ENCODE measurements around the gene P2RX1.

Gene P2RX1

DNA sequence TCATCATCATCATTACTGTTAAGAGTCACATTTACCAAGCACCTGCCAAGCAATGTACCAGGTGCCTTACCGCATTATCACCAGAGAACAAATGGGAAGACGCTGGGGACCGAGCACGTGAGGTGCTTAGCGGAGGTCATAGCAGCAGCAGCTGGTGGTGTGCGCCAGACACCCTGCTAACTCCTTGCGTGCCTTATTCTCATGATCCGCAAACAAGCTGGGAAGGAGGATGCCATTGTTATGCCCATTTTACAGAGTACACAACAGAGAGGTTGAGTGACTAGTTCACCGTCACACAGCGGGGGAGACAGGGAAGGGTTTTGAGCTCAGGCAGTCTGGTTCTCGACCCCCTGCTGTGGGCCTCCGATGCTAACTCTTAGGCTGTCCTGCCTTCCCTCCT, 40.7 kb upstream of the P2RX1 start:
- TF ChIP-seq GATA3 (IDR thresholded peaks at IDR 0.05; ENCODE audit: low read depth, low read length) (no peak), GATA2 (IDR thresholded peaks at IDR 0.05; ENCODE audit: low read depth, low read length) (no peak)

DNA sequence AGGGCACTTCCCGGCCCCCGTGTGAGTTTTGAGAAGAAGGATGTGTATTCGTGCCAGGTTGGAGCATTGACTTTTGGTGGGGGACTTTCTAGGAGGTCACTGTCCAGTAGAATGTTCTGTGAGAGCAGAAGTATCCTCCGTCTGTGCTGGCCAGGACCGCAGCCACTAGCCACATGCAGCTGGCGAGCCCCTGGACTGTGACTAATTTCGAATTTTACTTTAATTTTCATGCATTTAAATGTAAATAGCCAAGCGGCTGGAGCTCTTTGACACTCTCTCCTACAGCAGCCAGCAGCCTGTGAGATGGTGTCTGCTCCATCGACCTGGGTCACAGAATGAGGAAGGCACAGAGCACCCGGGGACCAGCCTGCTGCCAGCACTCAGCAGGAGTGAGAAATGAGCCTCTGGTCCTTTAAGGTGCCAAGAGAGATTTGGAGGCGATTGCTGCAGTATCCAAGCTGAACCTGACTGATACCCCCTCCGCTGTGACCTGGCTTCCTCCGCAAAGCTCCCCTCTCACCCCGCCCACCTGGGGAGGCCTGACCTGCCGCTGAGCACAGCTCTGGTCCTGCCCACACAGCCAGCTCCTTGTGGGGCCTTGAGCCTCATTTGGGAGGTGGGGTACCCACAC, 40.2 kb upstream of the P2RX1 start:
- TF ChIP-seq GATA3 (IDR thresholded peaks at IDR 0.05; ENCODE audit: low read depth, low read length) (no peak), GATA2 (IDR thresholded peaks at IDR 0.05; ENCODE audit: low read depth, low read length) (no peak)

DNA sequence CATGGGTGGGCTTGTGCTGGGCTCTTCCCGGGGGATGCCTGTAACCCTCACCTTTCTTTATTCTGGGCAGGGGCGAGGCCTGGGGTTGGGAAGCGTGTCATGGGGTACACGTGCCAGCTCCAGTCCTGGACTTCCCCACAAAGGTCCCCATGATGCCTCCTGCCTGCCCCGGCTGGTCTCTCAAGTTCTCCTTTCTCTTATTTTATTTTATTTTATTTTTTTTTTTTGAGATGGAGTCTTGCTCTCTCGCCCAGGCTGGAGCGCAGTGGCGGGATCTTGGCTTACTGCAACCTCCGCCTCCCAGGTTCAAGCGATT, 39.4 kb upstream of the P2RX1 start:
- TF ChIP-seq GATA2 (IDR thresholded peaks at IDR 0.05; ENCODE audit: low read depth, low read length), result no peak
- TF ChIP-seq GATA3 (IDR thresholded peaks at IDR 0.05; ENCODE audit: low read depth, low read length), result no peak

DNA sequence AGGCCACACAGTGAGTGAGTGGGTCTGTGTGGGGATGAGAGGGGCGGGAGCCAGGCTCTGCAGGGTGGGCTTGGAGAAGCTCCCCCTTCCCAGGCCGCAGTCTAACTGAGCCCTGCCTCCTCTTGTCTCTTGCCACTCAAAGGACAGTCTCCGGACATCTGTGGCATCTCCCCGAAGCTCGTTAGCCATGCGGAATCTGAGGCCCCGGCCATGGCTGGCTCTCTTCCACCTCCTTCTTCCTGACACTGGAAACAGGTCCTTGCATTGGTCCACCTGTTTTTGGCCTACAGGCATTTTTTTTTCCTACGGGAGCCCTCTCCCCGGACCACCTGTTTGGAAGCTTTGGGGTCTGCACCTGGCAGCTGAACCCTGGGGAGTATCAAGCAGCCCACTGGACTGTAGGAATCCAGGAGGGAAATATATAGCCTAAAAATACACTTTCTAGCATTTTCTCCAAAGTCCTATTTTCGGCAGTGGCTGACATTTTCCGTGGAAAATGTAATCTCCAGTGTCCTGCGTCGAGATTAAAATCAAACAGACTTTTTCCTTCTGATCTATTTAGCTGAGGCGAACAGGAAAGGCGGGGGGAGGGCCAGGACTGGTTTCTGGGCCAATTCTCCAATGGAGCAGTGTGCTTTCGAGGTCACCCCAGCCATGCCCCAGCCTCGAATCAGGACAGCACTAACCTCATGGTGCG, 38.9 kb upstream of the P2RX1 start:
- TF ChIP-seq GATA2 (IDR thresholded peaks at IDR 0.05; ENCODE audit: low read depth, low read length) (peak; percentile 64; the same call in 1 of the 2 replicates), GATA3 (IDR thresholded peaks at IDR 0.05; ENCODE audit: low read depth, low read length) (no peak)

DNA sequence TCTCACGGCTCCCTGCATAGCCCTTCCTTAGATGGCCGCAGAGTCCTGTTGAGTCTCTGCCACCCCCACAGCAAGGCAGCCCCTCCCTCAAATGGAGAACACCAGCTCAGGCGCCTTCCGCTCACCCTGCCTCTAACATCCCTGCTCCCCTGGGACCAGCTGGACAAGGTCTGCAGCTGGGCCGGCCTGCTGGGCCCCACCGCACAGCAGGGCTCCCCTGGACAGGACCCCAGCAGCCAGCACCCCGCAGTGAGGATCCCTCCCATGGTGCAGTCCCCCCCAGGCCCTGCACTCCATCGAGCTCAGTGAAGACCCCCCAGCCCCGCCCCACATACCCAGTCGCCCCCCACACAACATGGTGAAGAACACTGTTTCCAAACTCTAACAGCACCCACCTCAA, 37.8 kb upstream of the P2RX1 start:
- TF ChIP-seq GATA3 (IDR thresholded peaks at IDR 0.05; ENCODE audit: low read depth, low read length), result no peak
- TF ChIP-seq GATA2 (IDR thresholded peaks at IDR 0.05; ENCODE audit: low read depth, low read length), result no peak

DNA sequence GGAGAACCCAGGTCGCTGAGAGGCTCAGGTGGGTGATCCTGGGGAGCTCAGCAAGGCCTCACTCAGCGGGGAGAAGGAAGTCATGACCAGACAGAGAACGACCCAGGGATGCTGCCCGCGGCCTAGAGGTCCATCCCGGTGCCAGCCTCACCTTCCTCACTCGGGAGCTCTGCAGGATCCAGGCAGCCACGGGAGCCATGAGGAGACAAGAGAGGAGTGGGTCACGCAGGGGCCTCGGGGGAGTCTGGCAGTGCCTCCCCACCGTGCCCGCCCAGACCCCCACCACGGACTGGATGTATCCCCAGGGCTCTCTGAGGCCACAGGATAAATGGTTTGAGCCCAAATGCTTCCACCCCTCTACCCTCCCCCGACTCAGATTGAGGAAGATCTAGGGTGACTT, 37.3 kb upstream of the P2RX1 start:
- TF ChIP-seq GATA3 (IDR thresholded peaks at IDR 0.05; ENCODE audit: low read depth, low read length), result no peak
- TF ChIP-seq GATA2 (IDR thresholded peaks at IDR 0.05; ENCODE audit: low read depth, low read length), result no peak

DNA sequence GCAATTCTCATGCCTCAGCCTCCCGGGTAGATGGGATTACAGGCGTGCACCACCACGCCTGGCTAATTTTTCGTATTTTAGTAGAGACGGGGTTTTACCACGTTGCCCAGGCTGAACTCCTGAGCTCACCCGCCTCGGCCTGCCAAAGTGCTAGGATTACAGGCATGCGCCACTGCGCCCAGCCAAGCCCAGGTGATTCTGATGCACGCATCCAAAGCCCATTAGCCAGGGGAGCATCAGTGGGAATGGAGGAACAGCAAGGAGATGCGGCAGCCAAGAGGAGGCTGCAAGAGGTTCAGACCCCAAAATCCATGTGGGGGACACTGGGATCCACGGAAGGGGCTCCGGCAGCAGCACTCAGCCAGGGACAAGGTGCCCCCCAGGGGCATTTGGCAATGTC, 35.9 kb upstream of the P2RX1 start:
- TF ChIP-seq GATA3 (IDR thresholded peaks at IDR 0.05; ENCODE audit: low read depth, low read length) (no peak), GATA2 (IDR thresholded peaks at IDR 0.05; ENCODE audit: low read depth, low read length) (no peak)

DNA sequence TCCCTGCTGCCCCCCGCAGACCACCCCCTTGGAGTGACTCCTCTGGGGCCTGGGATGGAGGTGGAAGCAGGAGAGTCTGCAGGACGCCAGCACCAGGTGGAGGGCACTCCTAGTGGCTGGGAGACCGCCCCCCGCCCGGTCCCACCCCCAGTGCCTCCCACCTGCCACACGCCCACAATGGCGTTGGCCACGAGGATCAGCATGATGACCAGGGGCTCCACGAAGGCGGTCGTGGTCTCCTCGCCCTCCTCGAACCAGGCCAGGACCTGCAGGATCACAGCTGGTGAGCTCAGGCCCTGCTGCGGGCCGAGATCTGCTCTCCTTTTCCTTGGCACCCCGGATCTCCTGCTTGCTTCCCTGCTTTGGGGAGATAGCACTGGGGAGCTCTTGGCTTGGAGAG, 35.2 kb upstream of the P2RX1 start:
- TF ChIP-seq GATA2 (IDR thresholded peaks at IDR 0.05; ENCODE audit: low read depth, low read length) (no peak), GATA3 (IDR thresholded peaks at IDR 0.05; ENCODE audit: low read depth, low read length) (no peak)

DNA sequence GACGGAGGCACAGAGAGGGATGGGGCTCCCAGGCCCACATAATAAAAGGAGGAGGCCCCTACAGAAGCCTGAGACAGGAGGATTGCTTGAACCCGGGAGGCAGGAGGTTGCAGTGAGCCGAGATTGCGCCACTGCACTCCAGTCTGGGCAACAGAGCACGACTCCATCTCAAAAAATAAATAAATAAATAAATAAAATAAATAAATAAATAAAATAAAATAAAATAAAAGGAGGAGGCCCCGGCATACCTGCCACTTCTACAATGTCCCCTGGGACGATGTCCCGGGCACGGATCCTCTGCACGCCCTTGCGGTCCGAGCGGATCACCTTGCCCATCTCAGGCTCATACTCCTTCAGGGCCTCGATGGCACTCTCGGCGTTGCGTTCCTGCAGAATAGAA, 34.7 kb upstream of the P2RX1 start:
- TF ChIP-seq GATA2 (IDR thresholded peaks at IDR 0.05; ENCODE audit: low read depth, low read length) (no peak), GATA3 (IDR thresholded peaks at IDR 0.05; ENCODE audit: low read depth, low read length) (no peak)

DNA sequence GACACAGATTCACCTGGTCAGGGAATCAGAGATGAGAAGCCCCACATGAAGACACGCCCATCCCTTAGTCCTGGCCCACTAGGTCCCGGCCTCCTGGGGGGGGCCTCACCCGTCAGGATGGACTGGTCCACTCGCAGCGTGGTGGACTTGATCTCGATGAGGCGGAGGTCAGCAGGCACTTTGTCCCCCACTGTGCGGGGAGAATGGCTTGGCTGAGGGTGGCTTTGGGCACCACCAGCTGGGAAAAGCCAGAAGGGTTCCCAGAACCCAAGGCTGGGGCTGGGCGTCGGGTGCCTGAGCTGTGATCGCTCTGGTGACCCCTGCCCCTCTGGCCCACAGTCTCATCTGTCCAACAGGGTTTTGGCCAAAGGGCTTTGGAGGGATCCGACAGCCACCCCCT, 34.3 kb upstream of the P2RX1 start:
- TF ChIP-seq GATA2 (IDR thresholded peaks at IDR 0.05; ENCODE audit: low read depth, low read length) (no peak), GATA3 (IDR thresholded peaks at IDR 0.05; ENCODE audit: low read depth, low read length) (no peak)

DNA sequence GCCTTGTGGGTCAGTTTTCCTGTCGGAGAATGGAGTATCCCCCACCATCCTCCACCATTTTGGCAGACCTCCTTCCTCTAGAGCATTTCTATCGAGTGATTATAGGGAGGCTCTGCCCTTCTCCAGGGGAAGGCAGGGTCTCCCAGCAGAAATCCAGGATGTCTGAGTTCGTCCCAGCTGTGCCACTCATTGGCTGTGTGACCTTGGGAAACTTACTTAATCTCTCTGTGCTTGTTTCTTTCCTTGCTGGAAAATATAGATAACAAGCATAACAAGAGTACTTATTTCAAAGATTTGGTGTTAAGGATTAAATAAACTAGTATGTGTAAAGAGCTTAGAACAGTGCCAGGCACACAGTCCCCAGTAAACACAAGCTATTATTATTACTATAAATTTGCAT, 33.2 kb upstream of the P2RX1 start:
- TF ChIP-seq GATA2 (IDR thresholded peaks at IDR 0.05; ENCODE audit: low read depth, low read length) (no peak), GATA3 (IDR thresholded peaks at IDR 0.05; ENCODE audit: low read depth, low read length) (no peak)

DNA sequence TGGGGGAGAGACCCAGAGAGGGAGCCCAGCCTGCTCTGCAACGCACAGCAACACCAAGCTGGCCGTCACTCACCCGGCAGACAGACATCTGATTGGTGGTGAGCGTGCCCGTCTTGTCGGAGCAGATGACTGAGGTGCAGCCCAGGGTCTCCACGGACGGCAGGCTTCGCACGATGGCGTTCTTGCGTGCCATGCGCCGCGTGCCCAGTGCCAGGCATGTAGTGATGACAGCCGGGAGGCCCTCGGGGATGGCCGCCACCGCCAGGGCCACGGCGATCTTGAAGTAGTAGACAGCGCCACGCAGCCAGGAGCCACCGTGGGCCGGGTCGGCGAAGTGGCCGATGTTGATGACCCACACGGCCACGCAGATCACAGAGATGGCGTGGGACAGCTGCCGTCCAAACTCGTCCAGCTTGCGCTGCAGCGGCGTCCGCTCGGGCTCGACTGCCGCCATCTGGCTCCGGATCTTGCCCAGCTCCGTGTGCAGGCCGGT, 31.1 kb upstream of the P2RX1 start:
- TF ChIP-seq GATA3 (IDR thresholded peaks at IDR 0.05; ENCODE audit: low read depth, low read length) (no peak), GATA2 (IDR thresholded peaks at IDR 0.05; ENCODE audit: low read depth, low read length) (no peak)

DNA sequence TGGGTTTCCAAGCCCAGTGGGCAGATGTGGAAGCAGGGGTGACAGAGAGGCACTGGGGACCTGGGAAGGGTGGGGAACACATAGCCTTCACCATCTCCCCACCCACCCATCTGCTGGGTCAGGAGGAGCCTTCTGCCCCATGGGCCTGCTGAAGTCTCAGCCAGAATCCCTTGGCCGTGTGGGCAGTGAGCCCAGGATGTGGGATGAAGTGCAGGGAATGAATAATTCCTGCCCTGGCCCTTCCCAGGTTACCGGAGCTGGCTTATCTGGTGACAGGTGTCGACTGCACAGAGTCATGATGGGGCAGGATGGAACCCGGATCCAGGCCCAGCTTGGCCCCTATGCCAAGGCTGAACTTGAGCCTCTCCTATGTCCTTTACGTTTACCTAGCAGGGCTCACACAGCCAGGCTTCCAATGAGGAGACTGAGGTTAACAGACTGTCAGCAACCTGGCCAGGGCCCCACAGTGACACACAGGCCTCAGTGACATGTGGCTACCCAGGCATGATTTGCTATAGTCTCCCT, 30.5 kb upstream of the P2RX1 start:
- TF ChIP-seq GATA3 (IDR thresholded peaks at IDR 0.05; ENCODE audit: low read depth, low read length) (no peak), GATA2 (IDR thresholded peaks at IDR 0.05; ENCODE audit: low read depth, low read length) (no peak)

DNA sequence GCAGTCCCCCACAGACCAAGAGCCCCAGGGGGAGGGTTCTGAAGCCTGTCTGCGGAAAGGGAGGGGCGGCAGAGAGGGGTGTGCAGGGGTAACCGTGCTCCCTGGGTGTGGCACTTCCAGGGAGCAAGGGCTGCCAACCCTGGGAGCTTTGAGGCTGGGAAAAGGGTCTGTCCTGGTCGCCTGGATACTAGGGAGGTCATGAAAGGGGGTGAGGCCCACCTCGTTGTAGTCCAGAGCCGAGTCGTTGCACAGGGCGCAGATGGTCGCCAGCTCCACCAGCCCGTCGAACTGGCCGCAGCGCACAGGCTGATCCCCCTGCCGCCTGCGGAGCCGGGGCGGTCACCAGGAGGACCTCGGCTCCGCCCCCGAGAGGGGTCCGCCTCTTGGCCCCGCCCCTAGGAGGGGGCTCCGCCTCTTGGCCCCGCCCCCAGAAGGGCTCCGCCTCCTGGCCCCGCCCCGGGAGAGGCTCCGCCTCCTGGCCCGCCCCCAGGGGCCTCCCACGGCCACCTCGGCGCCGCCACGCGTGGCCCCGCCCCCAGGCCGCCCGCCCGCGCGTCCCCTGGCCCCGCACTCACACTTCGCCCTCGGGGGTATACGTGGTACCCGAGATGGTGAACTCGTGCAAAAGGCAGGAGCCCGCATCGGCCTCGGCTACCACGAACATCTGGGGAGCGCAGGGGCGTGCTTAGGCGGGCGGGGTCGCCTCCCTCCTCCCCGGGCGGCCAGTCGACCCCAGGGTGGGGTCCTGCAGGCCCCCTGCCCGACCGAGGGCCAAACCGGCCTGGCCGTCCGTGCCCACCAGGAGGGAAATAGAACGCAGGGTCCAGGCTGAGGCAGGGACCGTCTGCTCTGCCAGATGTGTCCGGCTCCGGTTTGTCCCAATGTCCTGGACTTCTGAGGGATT, 28.5 kb upstream of the P2RX1 start:
- TF ChIP-seq GATA3 (IDR thresholded peaks at IDR 0.05; ENCODE audit: low read depth, low read length), result no peak

All from SH-SY5Y (cell line).